GM20431 (cell line): ENCODE measurements around the gene TMEM107.

ENCODE experiments used
- in situ Hi-C: fragments of 300-500 bp; cut with MseI, MboI; formaldehyde crosslinking; loops from one replicate; pipeline ENCODE4 v1.15.0; 2020; ENCODE audit warnings: low sequenced_read_pairs; ENCODE audit not compliant: unreplicated experiment

The TMEM107 gene

GRCh38 chr17:8140065-8141029 lies 35.8 kb downstream of the TMEM107 start:
- in situ Hi-C loops: no loop called here

GRCh38 chr17:8138672-8139371 lies 37.4 kb downstream of the TMEM107 start:
- in situ Hi-C loops: no loop called here

DNA sequence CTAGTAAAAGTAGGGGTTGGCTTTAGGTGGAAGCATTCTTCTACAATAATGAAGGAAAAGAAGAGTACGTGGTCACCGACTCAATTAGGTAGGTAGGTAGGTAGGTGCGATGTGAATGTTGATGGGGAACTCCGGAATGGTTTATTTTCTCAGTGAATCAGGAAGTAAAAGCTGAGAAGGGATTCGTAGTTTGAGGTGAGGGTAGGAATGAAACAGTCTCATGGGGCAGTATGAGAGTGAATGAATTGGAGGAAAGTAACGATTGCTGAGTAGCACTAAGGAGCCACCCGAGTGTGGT lies 37.9 kb downstream of the TMEM107 start:
- in situ Hi-C loops: no loop called here

DNA sequence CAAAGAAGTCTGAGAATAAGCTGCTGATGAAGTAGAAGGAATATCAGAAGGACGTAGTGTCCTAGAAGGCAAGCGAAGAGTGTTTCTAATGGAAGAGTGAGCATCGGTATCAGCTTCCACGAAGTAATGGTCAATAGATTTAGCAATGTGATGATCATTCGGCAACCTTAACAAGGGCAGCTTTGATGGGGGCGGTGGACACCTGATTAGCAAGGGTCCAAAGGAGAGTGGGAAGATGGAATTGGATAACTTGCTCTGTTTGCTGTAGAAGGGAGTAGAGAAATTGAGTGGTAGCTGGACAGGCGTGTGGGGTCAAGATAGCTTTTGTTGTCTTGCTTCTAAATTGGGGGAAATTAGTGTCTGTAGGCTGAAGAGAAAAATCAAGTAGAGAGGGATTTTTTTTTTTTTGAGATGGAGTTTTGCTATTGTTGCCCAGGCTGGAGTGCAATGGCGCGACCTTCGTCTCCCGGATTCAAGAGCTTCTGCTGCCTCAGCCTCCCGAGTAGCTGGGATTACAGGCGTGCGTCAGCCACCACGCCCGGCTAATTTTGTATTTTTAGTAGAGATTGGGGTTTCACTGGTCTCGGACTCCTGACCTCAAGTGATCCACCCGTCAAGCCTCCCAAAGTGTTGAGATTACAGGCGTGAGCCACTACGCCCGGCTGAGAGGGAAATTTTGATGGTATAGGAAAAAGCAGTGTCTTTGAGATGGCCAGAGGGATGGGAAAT lies 38.4 kb downstream of the TMEM107 start:
- in situ Hi-C loops: no loop called here

DNA sequence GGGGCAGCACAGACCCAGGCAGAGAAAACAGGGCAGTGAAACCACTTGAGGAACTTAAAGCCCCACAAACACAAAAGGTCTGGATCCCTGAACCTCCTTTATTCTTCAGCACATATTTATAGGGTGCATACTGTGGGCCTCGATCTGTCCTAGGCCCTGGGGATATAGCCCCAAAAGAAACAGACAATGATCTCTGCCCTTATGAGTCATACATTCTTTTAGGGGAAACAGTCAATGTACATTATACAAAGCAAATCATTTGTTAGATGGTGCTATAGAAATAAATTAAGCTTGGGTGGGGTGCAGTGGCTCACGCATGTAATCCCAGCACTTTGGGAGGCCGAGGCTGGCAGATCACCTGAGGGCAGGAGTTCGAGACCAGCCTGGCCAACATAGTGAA lies 42.2 kb downstream of the TMEM107 start:
- in situ Hi-C loops: no loop called here

DNA sequence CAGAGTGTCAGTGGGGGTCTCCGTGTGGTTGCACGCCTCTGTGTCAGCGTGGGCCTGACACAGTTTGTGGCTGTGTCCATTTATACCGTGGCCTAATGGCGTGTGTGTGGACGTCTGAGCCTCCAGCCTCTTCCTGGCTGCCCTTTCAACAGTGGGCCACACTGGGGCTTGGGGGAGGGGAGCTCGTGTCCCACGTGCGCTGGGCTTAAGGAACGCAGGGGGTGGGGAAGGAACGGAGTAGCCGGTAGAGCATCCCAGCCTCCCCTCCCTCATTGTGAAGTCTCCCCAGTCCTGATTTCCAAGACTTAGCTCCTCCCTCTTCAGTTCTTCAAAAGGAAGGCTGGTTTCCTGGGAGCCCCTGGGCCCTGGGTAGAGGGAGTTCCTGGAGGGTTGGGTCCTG lies 42.8 kb downstream of the TMEM107 start:
- in situ Hi-C loops: no loop called here

DNA sequence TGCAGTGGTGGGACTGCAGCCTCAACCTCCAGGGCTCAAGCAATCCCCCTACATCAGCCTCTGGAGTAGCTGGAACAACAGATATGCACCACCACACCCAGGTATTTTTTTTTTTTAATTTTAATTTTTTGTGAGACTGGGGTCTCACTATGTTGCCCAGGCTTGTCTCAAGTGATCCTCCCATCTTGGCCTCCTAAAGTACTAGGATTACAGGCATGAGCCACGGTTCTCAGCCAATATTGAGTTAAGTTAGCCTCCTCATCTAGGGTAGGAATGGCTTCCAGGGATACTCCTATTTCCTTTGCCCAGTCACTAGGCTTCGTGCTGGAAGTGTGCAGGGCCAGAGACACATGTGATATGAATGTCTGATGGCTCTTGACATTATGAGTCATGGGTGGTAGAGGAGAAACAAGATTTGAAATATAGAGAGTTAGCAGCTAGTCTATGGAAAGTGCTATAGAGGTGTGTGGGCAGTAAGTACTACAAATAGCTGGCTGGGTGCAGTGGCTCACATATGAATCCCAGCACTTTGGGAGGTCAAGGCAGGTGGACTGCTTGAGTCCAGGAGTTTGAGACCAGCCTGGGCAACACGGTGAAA lies 44.2 kb downstream of the TMEM107 start:
- in situ Hi-C loops: no loop called here

- in situ Hi-C loops: no loop called here
Observed at GRCh38 chr17:8128125-8128784, 47.9 kb downstream of the TMEM107 start.

DNA sequence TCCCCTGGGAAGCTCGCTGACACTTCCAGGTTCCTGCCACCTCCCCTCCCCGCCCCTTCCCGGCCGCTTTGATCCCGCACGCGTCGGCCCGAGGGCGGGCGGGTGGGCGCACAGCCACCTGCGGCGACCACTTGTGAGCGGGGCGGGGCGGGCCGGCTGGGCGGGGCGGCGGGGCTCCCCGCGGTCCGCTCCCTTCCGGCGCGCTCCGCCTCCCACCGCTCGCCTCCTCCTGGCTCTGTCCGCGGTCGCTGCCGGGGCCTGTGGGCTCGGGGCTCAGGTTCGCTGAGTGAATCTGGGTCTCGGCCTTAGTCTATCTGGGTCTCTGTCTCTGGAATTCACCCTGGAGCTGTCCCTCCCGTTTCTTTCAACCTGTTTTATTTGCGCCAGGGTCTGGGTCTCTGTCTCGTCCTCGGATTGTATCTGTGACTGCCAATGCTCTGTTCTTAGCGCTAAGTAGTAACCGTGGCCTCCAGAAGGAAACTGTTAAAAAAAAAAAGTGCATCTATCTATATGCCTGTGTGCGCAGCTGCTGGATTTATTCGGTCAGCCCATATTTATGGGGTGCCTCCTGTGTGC lies 49.6 kb downstream of the TMEM107 start:
- in situ Hi-C loops: no loop called here

DNA sequence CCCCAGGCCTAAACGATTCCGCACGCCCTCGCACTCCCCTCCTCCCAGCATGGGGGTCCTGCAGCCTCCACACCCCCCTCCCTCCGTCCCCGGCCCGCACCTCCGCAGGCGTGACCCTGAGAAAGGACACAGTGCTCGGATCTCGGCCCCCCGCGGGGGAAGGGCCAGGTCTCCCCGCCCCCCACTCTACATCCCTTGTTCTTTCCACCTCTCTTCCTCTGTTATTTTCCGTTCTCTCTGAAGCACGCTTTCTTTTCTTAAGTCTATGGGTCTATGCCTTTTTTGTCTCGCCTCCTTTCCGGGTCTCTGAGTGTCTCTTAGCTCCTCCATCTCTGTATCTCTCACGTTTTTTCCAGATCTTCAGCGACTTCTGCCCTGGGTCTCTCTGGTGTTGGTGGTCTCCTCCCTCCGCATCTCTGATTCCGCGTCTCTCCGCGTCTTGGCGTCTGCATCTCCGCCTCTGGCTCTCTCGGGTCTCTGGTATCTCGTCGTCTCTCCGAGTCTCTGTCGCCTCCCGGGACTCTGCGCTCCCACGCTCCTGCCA lies 50.2 kb downstream of the TMEM107 start:
- in situ Hi-C loops: no loop called here

DNA sequence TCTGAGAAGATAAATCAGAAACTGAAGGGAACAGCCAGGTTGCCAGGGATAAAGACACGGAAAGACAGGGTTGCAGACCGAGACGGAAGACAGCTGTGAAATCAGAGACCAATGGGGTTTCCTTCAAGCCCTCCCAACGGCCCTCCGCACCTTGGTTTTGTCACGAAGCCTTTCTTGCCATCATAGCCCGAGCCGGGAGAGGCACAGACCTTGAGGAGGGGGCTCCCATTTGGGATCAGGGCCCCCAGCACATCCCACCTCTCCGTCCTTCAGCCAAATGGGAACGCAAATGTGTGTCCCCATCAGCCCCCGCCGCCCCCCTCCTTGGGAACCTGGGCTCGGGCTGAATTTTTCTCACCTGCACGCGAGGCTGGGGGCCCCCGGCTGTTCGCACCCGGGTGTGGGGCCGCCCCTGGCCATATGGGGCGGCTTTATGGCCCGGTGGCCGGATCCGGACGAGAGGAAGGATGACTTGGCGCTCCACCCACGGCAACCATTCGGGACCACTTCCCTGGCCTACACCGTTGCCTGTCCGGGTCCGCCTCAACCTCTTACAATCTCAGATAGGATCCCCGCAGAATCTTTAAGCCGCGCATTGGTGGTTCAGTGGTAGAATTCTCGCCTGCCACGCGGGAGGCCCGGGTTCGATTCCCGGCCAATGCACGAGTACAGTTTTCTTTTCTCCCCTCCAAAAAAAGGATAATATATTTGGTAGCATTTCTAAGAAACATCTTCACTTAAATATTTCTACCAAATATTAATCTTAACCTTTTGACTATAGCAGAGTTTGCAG lies 50.8 kb downstream of the TMEM107 start:
- in situ Hi-C loops: no loop called here

GRCh38 chr17:8124350-8125153 lies 51.6 kb downstream of the TMEM107 start:
- in situ Hi-C loops: no loop called here

DNA sequence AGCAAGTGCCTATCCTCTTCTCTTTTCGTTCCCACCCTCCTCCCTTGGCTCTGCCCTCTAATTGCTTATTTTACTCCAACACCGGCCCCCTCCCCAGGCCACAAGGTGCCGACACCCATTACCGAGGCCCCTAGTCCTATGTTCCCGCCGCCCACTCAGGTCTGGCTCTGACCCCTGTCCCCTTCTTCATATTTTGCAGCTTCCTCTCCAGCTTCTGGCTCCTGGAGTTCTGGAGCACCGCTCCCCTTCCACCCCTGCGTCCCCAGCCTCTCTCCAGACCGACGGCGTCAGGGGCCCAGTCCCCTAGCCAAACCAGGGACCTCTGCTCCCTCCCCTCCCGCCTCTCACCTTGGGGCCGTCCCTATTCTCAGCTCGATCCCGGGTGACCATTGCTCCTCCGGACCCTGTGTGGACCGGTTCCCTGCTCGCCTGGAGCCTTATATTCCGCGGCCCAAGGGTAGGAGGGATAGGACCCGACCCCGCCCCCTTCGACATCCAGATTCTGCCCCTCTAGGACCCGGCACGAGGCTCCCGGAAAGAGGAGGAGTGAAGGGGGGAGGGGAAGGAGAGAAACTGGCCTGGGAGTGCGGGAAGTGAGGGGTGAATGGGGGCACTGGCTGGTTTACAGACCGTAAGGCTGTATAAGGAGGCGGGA lies 52.4 kb downstream of the TMEM107 start, which contains the start of gene HES7:
TSS of gene HES7 (minus strand) at position 412 of the 655 bp plus-strand sequence. CDS start at position 390, 22 bp downstream.
- in situ Hi-C loops: no loop called here

GRCh38 chr17:8122924-8123694 lies 53.1 kb downstream of the TMEM107 start:
- in situ Hi-C loops: no loop called here
